ENCODE results near the gene ZNF440.
"Not testable (repeated sequence)": the region's sequence is repeated elsewhere in the genome, so short reads cannot be mapped to it uniquely, and the experiment has no call there.

The ZNF440 gene

DNA sequence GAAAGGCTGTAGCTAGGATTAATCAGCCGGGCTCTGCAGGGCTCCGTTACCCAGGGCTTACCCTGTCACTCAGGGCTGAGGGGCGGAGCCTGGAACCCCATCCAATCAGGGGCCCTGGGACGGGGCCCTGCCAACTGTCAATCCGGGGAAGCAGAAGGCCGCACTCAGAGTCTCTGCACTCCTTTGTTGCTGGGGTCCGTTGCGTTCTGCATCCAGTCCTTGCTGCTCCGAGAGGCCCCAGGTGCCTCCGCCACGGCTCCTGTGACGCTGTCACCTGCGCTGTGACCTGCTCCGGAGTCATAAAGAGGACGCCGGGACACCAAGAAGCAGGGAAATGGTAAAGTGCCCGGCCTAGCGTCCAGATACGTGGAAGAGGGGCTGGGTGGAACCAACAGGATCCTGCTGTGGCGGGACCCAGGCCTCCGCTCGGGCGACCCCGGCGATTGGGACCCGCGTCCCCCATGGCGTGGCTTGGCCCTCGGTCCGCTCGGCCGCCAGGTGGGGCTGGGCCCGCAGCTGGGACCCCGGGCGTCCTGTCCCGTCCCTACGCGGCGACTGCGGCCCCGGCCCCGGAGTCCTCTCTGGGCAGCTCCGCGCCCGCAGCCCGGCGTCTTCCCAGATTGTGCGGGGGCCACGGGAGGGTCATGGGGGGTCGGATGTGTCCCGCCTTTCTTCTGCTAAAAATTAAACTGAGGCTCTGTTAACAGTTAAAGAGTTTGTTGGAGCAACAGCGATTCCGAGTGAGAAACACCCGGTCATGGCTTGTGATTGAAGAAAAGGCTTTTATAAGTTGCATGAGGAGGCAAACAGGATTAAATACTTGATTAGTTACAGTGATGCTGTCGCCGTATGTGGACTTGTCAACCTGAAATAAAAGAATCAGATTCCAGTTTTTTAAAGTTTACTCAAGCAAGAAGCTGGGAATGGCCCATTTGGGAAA is 15.4 kb upstream of the ZNF440 start, which contains the start of gene ZNF491:
Gene ZNF491, plus strand, starts transcription at position 133 of the 940 bp plus-strand sequence. CDS start 7,431 bp downstream, outside the sequence.
- peak within 1 kb of the TSS; percentile 87 for H3K27ac Mint-ChIP-seq
- H3K27me3 Mint-ChIP-seq: no peaks in the 10 kb centered on the region
- no peaks in the 10 kb centered on the region for H3K9me3 Mint-ChIP-seq

DNA sequence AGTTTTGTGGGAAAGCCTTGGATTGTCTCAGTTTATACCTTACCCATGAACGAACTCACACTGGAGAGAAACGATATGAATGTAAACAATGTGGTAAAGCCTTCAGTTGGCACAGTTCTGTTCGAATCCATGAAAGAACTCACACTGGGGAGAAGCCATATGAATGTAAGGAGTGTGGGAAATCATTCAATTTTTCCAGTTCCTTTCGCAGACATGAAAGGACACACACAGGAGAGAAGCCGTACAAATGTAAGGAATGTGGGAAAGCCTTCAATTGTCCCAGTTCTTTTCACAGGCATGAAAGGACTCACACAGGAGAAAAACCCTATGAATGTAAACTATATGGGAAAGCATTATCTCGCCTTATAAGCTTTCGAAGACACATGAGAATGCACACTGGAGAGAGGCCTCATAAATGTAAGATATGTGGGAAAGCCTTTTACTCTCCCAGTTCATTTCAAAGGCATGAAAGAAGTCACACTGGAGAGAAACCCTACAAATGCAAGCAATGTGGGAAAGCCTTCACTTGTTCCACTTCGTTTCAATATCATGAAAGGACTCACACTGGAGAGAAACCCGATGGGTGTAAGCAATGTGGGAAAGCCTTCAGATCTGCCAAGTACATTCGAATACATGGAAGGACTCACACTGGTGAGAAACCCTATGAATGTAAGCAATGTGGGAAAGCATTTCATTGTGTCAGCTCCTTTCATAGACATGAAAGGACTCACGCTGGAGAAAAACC is 7.5 kb upstream of the ZNF440 start:
- no peak overlapping the region for H3K4me3 Mint-ChIP-seq
- H3K36me3 Mint-ChIP-seq: peaks cover 11 to 18% of the 10 kb centered on the region in 2 donors
- no peaks in the 10 kb centered on the region for H3K27me3 Mint-ChIP-seq
- peaks cover 12% of the 10 kb centered on the region in 2 donors for H3K9me3 Mint-ChIP-seq
- H3K27ac Mint-ChIP-seq: no peak overlapping the region
- DNase-seq (no peak), ATAC-seq (replicated peaks) (no peak)
- H3K4me1 Mint-ChIP-seq: no peaks in the 10 kb centered on the region

More for the DNA sequence above, 15.4 kb upstream of the ZNF440 start, which contains the start of gene ZNF491:
- Mint-ChIP-seq H3K36me3 (peaks cover 0 to 3% of the 10 kb centered on the region in 2 donors), H3K4me1 (peaks cover 9 to 21% of the 10 kb centered on the region in 2 donors), H3K4me3 (peak within 1 kb of the TSS; percentile 87 to 96)
- peak; percentile 86 for DNase-seq
- ATAC-seq (replicated peaks): peak; percentile 98 to 99

DNA sequence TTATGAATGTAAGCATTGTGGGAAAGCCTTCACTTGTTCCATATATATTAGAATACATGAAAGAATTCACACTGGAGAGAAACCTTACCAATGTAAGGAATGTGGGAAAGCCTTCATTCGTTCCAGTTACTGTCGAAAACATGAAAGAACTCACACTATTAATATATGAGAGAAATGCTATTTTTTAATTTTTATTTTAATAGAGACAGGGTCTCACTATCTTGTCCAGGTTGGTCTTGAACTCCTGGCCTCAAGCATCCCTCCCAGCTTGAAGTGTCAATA is 7.0 kb upstream of the ZNF440 start:
- Mint-ChIP-seq H3K4me3 (no peak overlapping the region), H3K9me3 (peaks cover 12% of the 10 kb centered on the region in 2 donors), H3K36me3 (peaks cover 11 to 18% of the 10 kb centered on the region in 2 donors), H3K27ac (no peak overlapping the region), H3K4me1 (no peaks in the 10 kb centered on the region), H3K27me3 (no peaks in the 10 kb centered on the region)
- no peak for DNase-seq
- ATAC-seq (replicated peaks): no peak

DNA sequence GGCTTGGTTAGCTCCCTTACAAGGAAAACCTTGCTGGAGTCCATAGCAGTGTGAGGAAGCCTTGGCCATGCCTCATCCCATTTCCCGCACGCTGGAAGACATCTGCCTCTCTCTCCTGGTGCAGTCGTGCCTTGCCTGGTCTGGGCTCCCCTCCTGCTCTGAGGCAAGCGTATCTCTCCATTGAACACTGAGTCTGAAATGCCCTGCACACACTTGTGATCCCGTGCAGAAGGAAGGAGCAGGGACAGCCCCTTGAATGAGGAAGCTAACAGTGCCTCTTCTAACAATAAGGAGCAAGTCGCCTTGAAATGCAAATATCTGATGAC is 407 bp upstream of the ZNF440 start:
- Mint-ChIP-seq H3K9me3 (no peaks in the 10 kb centered on the region), H3K36me3 (peaks cover 6 to 7% of the 10 kb centered on the region in 2 donors), H3K27ac (peak overlapping the region; percentile 96), H3K27me3 (no peaks in the 10 kb centered on the region), H3K4me3 (peak overlapping the region; percentile 90 to 91), H3K4me1 (peaks cover 11 to 25% of the 10 kb centered on the region in 2 donors)
- ATAC-seq (replicated peaks) (peak; percentile 69 to 70), DNase-seq (no peak)

DNA sequence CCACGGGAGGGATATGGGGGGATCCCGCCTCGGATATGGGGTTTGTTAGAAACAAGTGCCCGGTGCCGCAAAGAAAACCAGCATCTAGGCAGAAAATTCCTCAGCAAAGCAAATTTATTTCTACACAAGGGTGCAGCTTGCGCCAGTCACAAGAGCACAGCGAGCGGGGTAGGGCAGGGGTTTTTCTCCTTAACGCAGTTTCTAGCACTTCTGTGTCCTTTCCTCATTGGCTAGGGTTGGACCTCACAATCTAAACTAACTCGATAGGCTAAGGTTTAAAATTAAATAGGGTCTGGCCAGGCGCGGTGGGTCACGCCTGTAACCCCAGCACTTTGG is 595 bp downstream of the ZNF440 start:
- DNase-seq: no peak
- peak; percentile 15 for ATAC-seq (replicated peaks)

DNA sequence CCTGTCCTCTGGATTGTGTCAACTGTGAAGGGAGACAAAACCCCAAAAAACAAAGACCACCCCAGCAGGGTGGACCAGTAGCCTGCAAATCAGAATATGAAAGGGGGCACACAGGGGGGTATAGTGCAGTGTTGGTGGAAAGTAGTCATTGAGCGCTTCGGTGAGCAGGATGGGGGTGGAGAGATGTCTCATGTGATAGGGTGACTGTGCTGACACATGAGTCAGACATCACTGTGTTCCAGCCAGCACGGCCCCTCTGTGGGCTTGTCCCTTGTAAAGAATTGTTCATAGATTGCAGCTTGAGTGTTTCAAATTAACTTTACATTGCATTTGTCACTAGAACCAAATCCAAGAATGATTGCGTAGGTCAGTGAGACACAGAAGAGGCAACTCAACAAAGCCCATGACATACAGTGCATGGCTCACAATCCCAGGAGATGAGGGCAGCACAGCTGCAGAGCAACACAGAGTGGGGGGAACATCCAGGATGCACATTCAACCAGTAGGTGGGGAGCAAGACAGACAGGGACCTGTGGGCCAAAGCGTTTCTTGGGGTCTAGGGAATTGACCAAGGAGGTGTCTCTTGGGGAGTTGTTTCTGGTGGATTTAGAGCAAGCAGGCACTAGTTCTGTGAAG is 7.5 kb downstream of the ZNF440 start:
- H3K9me3 Mint-ChIP-seq: no peaks in the 10 kb centered on the region
- H3K4me1 Mint-ChIP-seq: peaks cover 18 to 26% of the 10 kb centered on the region in 2 donors
- DNase-seq (no peak), ATAC-seq (replicated peaks) (peak; percentile 66 to 86)
- no peak overlapping the region for H3K27ac Mint-ChIP-seq
- peak overlapping the region; percentile 3 to 18 for H3K4me3 Mint-ChIP-seq
- H3K36me3 Mint-ChIP-seq: peaks cover 17 to 24% of the 10 kb centered on the region in 2 donors
- no peaks in the 10 kb centered on the region for H3K27me3 Mint-ChIP-seq

More for the DNA sequence above, 595 bp downstream of the ZNF440 start:
- no peaks in the 10 kb centered on the region for H3K27me3 Mint-ChIP-seq
- peak overlapping the region; percentile 47 for H3K27ac Mint-ChIP-seq
- H3K36me3 Mint-ChIP-seq: peaks cover 6 to 7% of the 10 kb centered on the region in 2 donors
- H3K4me3 Mint-ChIP-seq: peak overlapping the region; percentile 90 to 91
- H3K9me3 Mint-ChIP-seq: no peaks in the 10 kb centered on the region
- H3K4me1 Mint-ChIP-seq: peaks cover 11 to 25% of the 10 kb centered on the region in 2 donors

GRCh38 chr19:11828957-11829876 is 15.1 kb downstream of the ZNF440 start:
- H3K4me3 Mint-ChIP-seq: peak overlapping the region in 1 of 2 donors; percentile 21
- not testable (repeated sequence) for H3K27me3 Mint-ChIP-seq
- H3K4me1 Mint-ChIP-seq: peaks cover 11 to 22% of the 10 kb centered on the region in 2 donors
- peak overlapping the region; percentile 91 for H3K27ac Mint-ChIP-seq
- ATAC-seq (replicated peaks) (peak; percentile 93 to 96), DNase-seq (peak; percentile 72)
- H3K36me3 Mint-ChIP-seq: peaks cover 42 to 52% of the 10 kb centered on the region in 2 donors
- peaks cover 17 to 18% of the 10 kb centered on the region in 2 donors for H3K9me3 Mint-ChIP-seq

- ATAC-seq (replicated peaks): no peak
- H3K4me1 Mint-ChIP-seq: peaks cover 11 to 22% of the 10 kb centered on the region in 2 donors
- H3K36me3 Mint-ChIP-seq: peaks cover 49 to 54% of the 10 kb centered on the region in 2 donors
- H3K27ac Mint-ChIP-seq: no peak overlapping the region
- H3K4me3 Mint-ChIP-seq: no peak overlapping the region
- no peaks in the 10 kb centered on the region for H3K27me3 Mint-ChIP-seq
- no peak for DNase-seq
- peaks cover 17 to 18% of the 10 kb centered on the region in 2 donors for H3K9me3 Mint-ChIP-seq
Observed at GRCh38 chr19:11832253-11832912, 18.3 kb downstream of the ZNF440 start.

DNA sequence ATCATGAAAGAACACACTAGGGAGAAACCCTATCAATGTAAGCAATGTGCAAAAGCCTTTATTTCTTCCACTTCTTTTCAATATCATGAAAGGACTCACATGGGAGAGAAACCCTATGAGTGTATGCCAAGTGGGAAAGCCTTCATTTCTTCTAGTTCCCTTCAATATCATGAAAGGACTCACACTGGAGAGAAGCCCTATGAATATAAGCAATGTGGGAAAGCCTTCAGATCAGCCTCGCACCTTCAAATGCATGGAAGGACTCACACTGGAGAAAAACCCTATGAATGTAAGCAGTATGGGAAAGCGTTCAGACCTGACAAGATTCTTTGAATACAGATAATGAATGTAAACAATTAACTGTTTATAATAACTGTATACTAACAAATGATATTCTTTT is 19.5 kb downstream of the ZNF440 start:
- no peak overlapping the region for H3K27ac Mint-ChIP-seq
- H3K9me3 Mint-ChIP-seq: peaks cover 17 to 18% of the 10 kb centered on the region in 2 donors
- H3K27me3 Mint-ChIP-seq: no peaks in the 10 kb centered on the region

GRCh38 chr19:11835626-11836066 is 21.6 kb downstream of the ZNF440 start:
- Mint-ChIP-seq H3K36me3 (peaks cover 40% of the 10 kb centered on the region in 2 donors), H3K9me3 (peaks cover 11 to 17% of the 10 kb centered on the region in 2 donors)
- not testable (repeated sequence) for H3K27me3 Mint-ChIP-seq; DNase-seq; H3K27ac Mint-ChIP-seq; H3K4me1 Mint-ChIP-seq; H3K4me3 Mint-ChIP-seq; ATAC-seq (replicated peaks)

More for the DNA sequence above, 19.5 kb downstream of the ZNF440 start:
- ATAC-seq (replicated peaks): no peak
- peaks cover 11 to 16% of the 10 kb centered on the region in 2 donors for H3K4me1 Mint-ChIP-seq
- no peak overlapping the region for H3K4me3 Mint-ChIP-seq
- no peak for DNase-seq
- H3K36me3 Mint-ChIP-seq: peaks cover 49 to 54% of the 10 kb centered on the region in 2 donors

DNA sequence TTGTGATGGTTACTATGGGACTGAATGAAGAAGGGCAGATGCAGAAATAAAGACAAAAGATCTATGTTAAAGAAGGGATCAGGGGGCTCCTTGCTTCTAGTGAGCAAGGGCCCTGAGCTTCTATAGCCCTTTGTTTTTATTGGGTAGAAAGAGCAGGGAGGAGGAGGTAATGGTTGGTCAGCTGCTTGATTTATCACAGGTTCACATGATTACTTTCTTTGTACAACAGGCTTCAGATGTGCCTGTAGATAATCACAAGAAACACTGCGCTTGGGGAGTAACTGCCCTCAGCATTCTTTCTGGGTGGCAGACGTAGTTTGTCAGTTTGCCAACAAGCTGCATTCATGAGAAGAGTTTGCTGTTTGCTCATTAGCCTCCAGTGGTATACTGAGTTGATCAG is 29.6 kb downstream of the ZNF440 start:
- Mint-ChIP-seq H3K4me3 (no peak overlapping the region), H3K27ac (no peak overlapping the region), H3K9me3 (no peaks in the 10 kb centered on the region), H3K36me3 (no peaks in the 10 kb centered on the region), H3K4me1 (peaks cover 7 to 25% of the 10 kb centered on the region in 2 donors), H3K27me3 (no peaks in the 10 kb centered on the region)
- DNase-seq (no peak), ATAC-seq (replicated peaks) (no peak)

- Mint-ChIP-seq H3K36me3 (peaks cover 13 to 14% of the 10 kb centered on the region in 2 donors), H3K4me3 (peak overlapping the region in 1 of 2 donors; percentile 23), H3K4me1 (peaks cover 21 to 47% of the 10 kb centered on the region in 2 donors)
- H3K27ac Mint-ChIP-seq; DNase-seq; H3K9me3 Mint-ChIP-seq; ATAC-seq (replicated peaks); H3K27me3 Mint-ChIP-seq: not testable (repeated sequence)
Observed at GRCh38 chr19:11847615-11848014, 33.5 kb downstream of the ZNF440 start.

- Mint-ChIP-seq H3K27me3 (no peaks in the 10 kb centered on the region), H3K4me3 (peak overlapping the region; percentile 88 to 98), H3K27ac (peak overlapping the region; percentile 94), H3K36me3 (peaks cover 16 to 17% of the 10 kb centered on the region in 2 donors), H3K4me1 (peaks cover 21 to 41% of the 10 kb centered on the region in 2 donors), H3K9me3 (no peaks in the 10 kb centered on the region)
- no peak for DNase-seq
- peak in 1 of 2 donors; percentile 2 for ATAC-seq (replicated peaks)
Observed at GRCh38 chr19:11848200-11848593, 34.1 kb downstream of the ZNF440 start.

Data from stimulated activated naive B cell treated with anti-CD40 and anti-IgM and Interleukin-4, amounts not matched to agents 10 μg/mL and 1 μg/mL and 100 μg/mL, for 72 hours (primary cell).